HG03460 (cell line): ENCODE data around the gene OR4C46.
"Not testable (repeated sequence)": the region's sequence is repeated elsewhere in the genome, so short reads cannot be mapped to it uniquely, and the experiment has no call there.

Experiments
- ATAC-seq: cut with Tn5 transposase; IDR thresholded peaks from one replicate; pipeline ENCODE4 v1.9.1; 2021; ENCODE audit not compliant: unreplicated experiment

OR4C46 gene

GRCh38 chr11:54603898-54604297 is at the start of gene OR4C46:
Gene OR4C46 (minus strand): TSS chr11:54603998. CDS start chr11:54603998, 0 bp downstream.
- ATAC-seq, result no peak

DNA sequence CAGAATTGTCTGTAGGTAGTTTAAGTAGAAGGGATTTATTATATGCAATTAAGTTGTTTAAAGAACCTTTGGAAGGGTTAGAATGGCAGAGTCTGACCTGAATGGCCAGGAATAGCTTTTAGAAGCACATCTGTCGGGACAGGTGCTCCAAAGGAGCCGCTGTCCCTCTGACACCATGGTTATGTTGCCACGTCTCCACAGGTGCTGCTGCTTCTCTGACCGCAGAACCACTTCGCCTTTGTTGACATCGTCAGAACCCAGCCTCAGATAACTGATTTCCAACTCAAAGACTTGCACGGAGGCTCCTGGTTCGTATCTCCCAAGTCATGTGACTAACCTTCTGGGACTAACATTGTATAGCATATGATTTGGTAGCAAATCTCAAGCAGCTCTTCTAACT is 41.8 kb upstream of the OR4C46 start:
- ATAC-seq, result not testable (repeated sequence)

DNA sequence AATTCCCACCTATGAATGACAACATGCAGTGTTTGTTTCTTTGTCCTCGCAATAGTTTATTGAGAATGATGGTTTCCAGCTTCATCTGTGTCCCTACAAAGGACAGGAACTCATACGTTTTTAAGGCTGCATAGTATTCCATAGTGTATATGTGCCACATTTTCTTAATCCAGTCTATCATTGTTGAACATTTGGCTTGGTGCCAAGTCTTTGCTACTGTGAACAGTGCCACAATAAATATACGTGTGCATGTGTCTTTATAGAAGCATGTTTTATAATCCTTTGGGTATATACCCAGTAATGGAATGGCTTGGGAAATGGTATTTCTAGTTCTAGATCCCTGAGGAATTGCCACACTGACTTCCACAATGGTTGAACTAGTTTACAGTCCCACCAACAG is 42.4 kb downstream of the OR4C46 start:
- ATAC-seq, result not testable (repeated sequence)

DNA sequence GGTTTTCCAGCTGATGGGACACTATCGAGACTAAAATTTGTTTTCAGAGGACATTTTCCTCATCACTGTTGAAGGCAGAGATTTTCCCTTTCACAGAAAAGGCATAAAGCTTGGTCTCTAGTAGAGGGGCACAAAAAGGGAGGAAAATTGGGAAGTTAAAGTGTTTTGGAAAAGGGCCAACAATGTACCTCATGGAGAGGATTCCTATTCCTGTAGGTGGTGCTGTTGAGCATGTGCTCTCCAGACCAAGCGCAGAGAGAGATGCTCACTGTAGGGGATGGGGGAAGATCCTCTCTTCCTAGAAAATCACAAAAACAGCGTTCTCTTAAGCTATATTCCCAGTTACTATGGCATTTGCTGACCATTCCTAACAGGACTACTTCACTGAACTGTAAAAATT is 44.9 kb downstream of the OR4C46 start:
- no peak for ATAC-seq

- no peak for ATAC-seq
Observed at GRCh38 chr11:54558407-54558806, 45.4 kb downstream of the OR4C46 start.
